Parathyroid adenoma (tissue), 2 donors: Measurements from ENCODE around the gene CNTNAP2.
A peak's percentile ranks its signal among the peaks of the same experiment; 100 is the strongest.

ENCODE experiments used
- H2AFZ ChIP-seq: fragments of 300-600 bp; sonication (generic); one replicate; pipeline ENCODE4 v1.7.0; 2017; ENCODE audit warnings: antibody characterized with exemption, mild to moderate bottlenecking
- H3K27ac ChIP-seq: fragments of 300-600 bp; sonication (generic); one replicate; pipeline ENCODE4 v1.7.0; 2017
- H3K27me3 ChIP-seq: fragments of 300-600 bp; sonication (generic); one replicate; pipeline ENCODE4 v1.7.0; 2017; ENCODE audit warnings: low read length; ENCODE audit not compliant: control insufficient read depth, insufficient read depth
- H3K36me3 ChIP-seq: fragments of 300-600 bp; sonication (generic); one replicate; pipeline ENCODE4 v1.7.0; 2017; ENCODE audit warnings: low read length; ENCODE audit not compliant: control insufficient read depth, insufficient read depth
- H3K4me1 ChIP-seq: fragments of 300-600 bp; sonication (generic); one replicate; pipeline ENCODE4 v1.7.0; 2017; ENCODE audit warnings: control low read depth
- H3K4me2 ChIP-seq: fragments of 300-600 bp; sonication (generic); one replicate; pipeline ENCODE4 v1.7.0; 2017; ENCODE audit warnings: low read length
- H3K4me3 ChIP-seq: fragments of 300-600 bp; sonication (generic); one replicate; pipeline ENCODE4 v1.7.0; 2017; ENCODE audit warnings: low read depth, low read length
- H3K79me2 ChIP-seq: fragments of 300-600 bp; sonication (generic); one replicate; pipeline ENCODE4 v1.7.0; 2017; ENCODE audit warnings: control low read depth
- H3K9ac ChIP-seq: fragments of 300-600 bp; sonication (generic); one replicate; pipeline ENCODE4 v1.7.0; 2017; ENCODE audit warnings: mild to moderate bottlenecking
- H3K9me3 ChIP-seq: fragments of 300-600 bp; sonication (generic); one replicate; pipeline ENCODE4 v1.7.0; 2017; ENCODE audit warnings: low read length; ENCODE audit not compliant: control insufficient read depth
- CTCF ChIP-seq: fragments of 300-600 bp; sonication (generic); IDR thresholded peaks from one replicate; pipeline ENCODE4 v1.7.0; 2017; ENCODE audit warnings: antibody characterized with exemption, mild to moderate bottlenecking
- donor health status: primary hyperparathyroidism.

Gene CNTNAP2

GRCh38 chr7:146647445-146647844, 530.8 kb downstream of the CNTNAP2 start:
- no peaks in the 10 kb centered on the region for H3K4me1 ChIP-seq
- no peak overlapping the region for H3K9ac ChIP-seq
- H3K4me3 ChIP-seq, result no peak overlapping the region
- no peak overlapping the region for H3K27ac ChIP-seq
- H3K36me3 ChIP-seq, result no peaks in the 10 kb centered on the region
- no peak for TF ChIP-seq CTCF
- H2AFZ ChIP-seq, result no peak overlapping the region
- H3K27me3 ChIP-seq, result no peaks in the 10 kb centered on the region
- no peaks in the 10 kb centered on the region for H3K79me2 ChIP-seq
- no peak overlapping the region for H3K4me2 ChIP-seq
- H3K9me3 ChIP-seq, result no peaks in the 10 kb centered on the region

DNA sequence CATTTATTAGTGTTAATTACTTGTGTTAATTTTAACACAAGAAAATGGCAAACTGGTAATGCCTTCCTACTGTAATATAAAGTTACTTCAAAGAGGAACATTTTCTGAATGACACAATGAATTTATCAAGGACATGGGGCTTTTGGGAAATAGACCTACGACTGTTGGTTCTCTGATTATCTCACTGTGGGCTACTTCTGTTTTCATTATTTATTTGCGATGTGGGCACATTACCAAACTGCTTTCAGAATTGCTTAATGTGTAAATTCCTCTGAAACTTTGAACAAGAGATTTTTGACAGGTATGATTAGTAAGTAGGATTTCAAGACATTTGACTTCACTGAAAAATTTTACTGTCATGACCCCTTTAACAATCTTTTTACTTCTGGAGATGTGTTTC, 535.6 kb downstream of the CNTNAP2 start:
- no peak overlapping the region for H3K4me2 ChIP-seq
- no peaks in the 10 kb centered on the region for H3K4me1 ChIP-seq
- H3K27ac ChIP-seq, result no peak overlapping the region
- no peaks in the 10 kb centered on the region for H3K9me3 ChIP-seq
- H3K4me3 ChIP-seq, result no peak overlapping the region
- no peaks in the 10 kb centered on the region for H3K27me3 ChIP-seq
- H3K36me3 ChIP-seq, result no peaks in the 10 kb centered on the region
- no peak overlapping the region for H3K9ac ChIP-seq
- no peaks in the 10 kb centered on the region for H3K79me2 ChIP-seq
- no peak overlapping the region for H2AFZ ChIP-seq
- no peak for TF ChIP-seq CTCF

DNA sequence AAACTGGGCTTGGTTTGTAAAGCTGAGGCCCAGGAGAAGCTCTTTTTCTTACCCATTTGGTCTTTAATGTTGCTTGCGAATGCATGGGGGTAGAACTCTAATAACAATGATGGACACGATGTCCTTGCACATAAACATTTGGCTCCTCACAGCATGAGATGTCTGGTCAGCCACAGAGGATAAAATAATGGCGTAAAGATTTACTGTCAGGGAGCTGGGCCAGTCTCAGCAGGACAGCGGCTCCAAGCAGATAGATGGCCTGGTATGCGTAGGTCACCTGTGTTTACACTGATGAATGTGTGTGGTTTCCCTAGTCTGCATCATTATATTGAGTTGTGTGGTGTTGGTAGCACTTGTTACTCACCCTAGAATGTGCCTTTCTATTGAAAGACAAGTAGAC, 537.4 kb downstream of the CNTNAP2 start:
- H3K36me3 ChIP-seq, result no peaks in the 10 kb centered on the region
- no peak overlapping the region for H2AFZ ChIP-seq
- no peak for TF ChIP-seq CTCF
- H3K79me2 ChIP-seq, result no peaks in the 10 kb centered on the region
- no peak overlapping the region for H3K27ac ChIP-seq
- no peaks in the 10 kb centered on the region for H3K4me1 ChIP-seq
- H3K4me3 ChIP-seq, result no peak overlapping the region
- no peaks in the 10 kb centered on the region for H3K27me3 ChIP-seq
- no peaks in the 10 kb centered on the region for H3K9me3 ChIP-seq
- no peak overlapping the region for H3K4me2 ChIP-seq
- H3K9ac ChIP-seq, result no peak overlapping the region

DNA sequence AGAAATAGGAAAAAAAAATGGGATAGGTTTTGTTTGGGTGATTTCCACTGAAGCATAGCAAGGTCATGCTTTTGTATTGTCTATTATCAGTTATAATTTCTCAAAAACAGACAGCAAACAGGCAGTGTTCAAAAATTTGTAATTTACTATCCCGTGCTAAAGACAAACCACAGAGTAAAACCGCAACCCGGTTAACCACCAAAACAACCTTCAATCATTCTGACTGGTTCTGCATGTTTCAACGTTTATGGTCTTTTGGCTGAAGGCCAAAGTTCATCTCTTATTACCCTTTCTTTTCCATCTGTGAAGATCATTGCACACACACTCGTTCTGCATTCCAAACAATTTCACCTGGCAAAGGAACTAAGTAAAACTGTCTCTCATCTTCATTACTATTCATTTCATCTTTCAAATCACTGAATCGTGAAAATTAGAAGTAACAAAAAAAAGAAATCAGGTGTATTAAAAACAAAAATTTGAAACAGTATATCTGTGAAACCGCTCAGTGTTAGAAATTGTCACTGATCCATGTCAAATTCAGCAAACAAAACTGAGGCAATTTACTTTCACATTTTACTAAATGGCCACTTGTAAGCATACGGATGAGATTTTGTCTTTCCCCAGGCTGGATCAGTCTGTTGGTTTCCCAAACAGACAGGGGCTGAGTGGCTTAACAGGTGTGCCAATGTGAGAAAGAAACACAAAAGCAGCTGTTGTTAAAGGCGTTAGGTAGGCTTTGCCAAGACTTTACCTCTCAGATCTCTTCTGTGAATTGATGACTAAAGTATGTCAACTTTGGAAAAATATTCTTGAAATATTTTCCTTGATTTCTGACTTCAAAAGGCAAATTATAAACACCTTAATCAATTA, 539.6 kb downstream of the CNTNAP2 start:
- H3K9ac ChIP-seq, result no peak overlapping the region
- H3K36me3 ChIP-seq, result no peaks in the 10 kb centered on the region
- no peak for TF ChIP-seq CTCF
- H3K4me2 ChIP-seq, result peak overlapping the region; percentile 35
- no peaks in the 10 kb centered on the region for H3K9me3 ChIP-seq
- no peak overlapping the region for H3K4me3 ChIP-seq
- no peaks in the 10 kb centered on the region for H3K79me2 ChIP-seq
- H3K27ac ChIP-seq, result no peak overlapping the region
- H3K27me3 ChIP-seq, result no peaks in the 10 kb centered on the region
- H2AFZ ChIP-seq, result no peak overlapping the region
- H3K4me1 ChIP-seq, result no peaks in the 10 kb centered on the region

- Histone ChIP-seq H3K9me3 (no peaks in the 10 kb centered on the region), H3K36me3 (no peaks in the 10 kb centered on the region), H3K4me2 (no peak overlapping the region), H3K27me3 (no peaks in the 10 kb centered on the region), H3K79me2 (no peaks in the 10 kb centered on the region), H3K9ac (no peak overlapping the region), H2AFZ (no peak overlapping the region), H3K4me1 (no peaks in the 10 kb centered on the region), H3K4me3 (no peak overlapping the region), H3K27ac (no peak overlapping the region)
- no peak for TF ChIP-seq CTCF
Observed at GRCh38 chr7:146656988-146657387, 540.4 kb downstream of the CNTNAP2 start.
